ACC112 (cell line): Measurements from ENCODE around the gene SLC39A1.
"Not testable (repeated sequence)": the region's sequence is repeated elsewhere in the genome, so short reads cannot be mapped to it uniquely, and the experiment has no call there.

Experiments
- H2AFZ ChIP-seq: fragments of 200-600 bp; sonication (generic); one replicate; pipeline ENCODE4 v1.6.0; 2017; ENCODE audit warnings: antibody characterized with exemption, low read length; ENCODE audit not compliant: unreplicated experiment
- H3K27ac ChIP-seq: fragments of 200-600 bp; sonication (generic); 2 replicates; pipeline ENCODE4 v1.5.1; 2014; ENCODE audit warnings: low read depth, mild to moderate bottlenecking, antibody characterized with exemption, low read length, moderate library complexity
- H3K27me3 ChIP-seq: fragments of 200-600 bp; sonication (generic); 2 replicates; pipeline ENCODE4 v1.6.1; 2014; ENCODE audit warnings: mild to moderate bottlenecking, antibody characterized with exemption, low read length, moderate library complexity, mixed read lengths; ENCODE audit not compliant: insufficient read depth
- H3K36me3 ChIP-seq: fragments of 200-600 bp; sonication (generic); 2 replicates; pipeline ENCODE4 v1.6.1; 2016; ENCODE audit warnings: mild to moderate bottlenecking, antibody characterized with exemption, low read length, moderate library complexity, mixed read lengths; ENCODE audit not compliant: insufficient read depth
- H3K4me1 ChIP-seq: fragments of 200-600 bp; sonication (generic); one replicate; pipeline ENCODE4 v1.6.1; 2016; ENCODE audit warnings: low read length, mixed read lengths; ENCODE audit not compliant: insufficient read depth, unreplicated experiment, control insufficient read depth
- H3K4me3 ChIP-seq: fragments of 200-600 bp; sonication (generic); 2 replicates; pipeline ENCODE4 v1.5.1; 2014; ENCODE audit warnings: mild to moderate bottlenecking, low read depth, low read length
- H3K79me2 ChIP-seq: fragments of 200-600 bp; sonication (generic); one replicate; pipeline ENCODE4 v1.6.0; 2016; ENCODE audit warnings: low read length; ENCODE audit not compliant: control insufficient read depth, unreplicated experiment, insufficient read depth

Gene SLC39A1, protein sequence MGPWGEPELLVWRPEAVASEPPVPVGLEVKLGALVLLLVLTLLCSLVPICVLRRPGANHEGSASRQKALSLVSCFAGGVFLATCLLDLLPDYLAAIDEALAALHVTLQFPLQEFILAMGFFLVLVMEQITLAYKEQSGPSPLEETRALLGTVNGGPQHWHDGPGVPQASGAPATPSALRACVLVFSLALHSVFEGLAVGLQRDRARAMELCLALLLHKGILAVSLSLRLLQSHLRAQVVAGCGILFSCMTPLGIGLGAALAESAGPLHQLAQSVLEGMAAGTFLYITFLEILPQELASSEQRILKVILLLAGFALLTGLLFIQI

GRCh38 chr1:153963030-153963849 is at the start of gene SLC39A1:
Gene SLC39A1, minus strand, starts transcription at chr1:153963537. Its CDS starts 822 bp downstream, at chr1:153962715.
- Histone ChIP-seq H3K27me3 (no peaks in the 10 kb centered on the region), H3K4me1 (peaks cover 21% of the 10 kb centered on the region), H3K4me3 (peak within 1 kb of the TSS; percentile 89), H2AFZ (peak within 1 kb of the TSS; percentile 48), H3K36me3 (no peaks in the 10 kb centered on the region), H3K27ac (peak within 1 kb of the TSS; percentile 86), H3K79me2 (peaks cover 27% of the 10 kb centered on the region)

- H3K36me3 ChIP-seq, H2AFZ ChIP-seq, H3K79me2 ChIP-seq, H3K4me1 ChIP-seq, H3K27ac ChIP-seq, H3K27me3 ChIP-seq, H3K4me3 ChIP-seq: not testable (repeated sequence)
Observed at GRCh38 chr1:154012543-154012942, 49.2 kb upstream of the SLC39A1 start.

DNA sequence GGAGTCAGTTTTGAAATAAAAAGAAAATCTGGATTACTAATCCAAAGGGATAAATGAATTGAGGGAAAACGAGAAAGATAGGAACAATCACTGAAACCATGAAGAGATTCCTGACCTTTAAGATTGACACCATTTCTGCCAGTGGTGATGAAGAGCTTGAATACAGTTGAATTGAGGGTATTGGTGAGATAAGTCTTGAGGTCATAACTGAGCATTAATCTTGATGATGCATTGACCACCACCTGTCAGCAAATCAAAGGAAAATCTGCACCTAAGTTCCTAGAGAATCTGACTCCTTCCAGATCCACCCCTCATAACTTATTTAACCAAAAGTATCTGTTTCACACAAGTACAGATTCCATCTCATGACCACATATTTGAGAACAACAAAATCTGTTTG is 48.8 kb upstream of the SLC39A1 start:
- Histone ChIP-seq H3K36me3 (no peaks in the 10 kb centered on the region), H3K27me3 (no peaks in the 10 kb centered on the region), H3K79me2 (no peaks in the 10 kb centered on the region), H3K27ac (no peak overlapping the region), H3K4me3 (no peak overlapping the region), H2AFZ (no peak overlapping the region), H3K4me1 (peaks cover 6% of the 10 kb centered on the region)

- Histone ChIP-seq H2AFZ (no peak overlapping the region), H3K36me3 (no peaks in the 10 kb centered on the region), H3K79me2 (no peaks in the 10 kb centered on the region), H3K27ac (peak overlapping the region; percentile 60), H3K4me3 (no peak overlapping the region), H3K27me3 (no peaks in the 10 kb centered on the region), H3K4me1 (no peaks in the 10 kb centered on the region)
Observed at GRCh38 chr1:154006136-154006535, 42.8 kb upstream of the SLC39A1 start.

DNA sequence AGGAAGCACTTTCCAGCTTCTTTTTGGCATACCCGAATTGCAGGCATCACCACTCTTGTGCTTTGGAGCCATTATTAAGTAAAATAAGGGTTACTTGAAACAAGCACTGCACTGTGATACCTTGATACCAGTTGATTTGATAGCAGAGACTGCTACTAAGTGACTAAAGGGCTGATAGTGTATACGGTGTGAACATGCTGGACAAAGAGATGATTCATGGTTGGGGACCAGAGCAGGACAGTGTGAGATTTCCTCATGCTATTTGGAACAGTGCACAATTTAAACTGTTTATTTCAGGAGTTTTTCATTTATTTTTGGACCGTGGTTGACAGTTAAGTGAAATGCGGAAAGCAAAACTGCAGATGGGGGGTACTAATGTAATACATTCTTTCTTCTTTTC is 37.1 kb upstream of the SLC39A1 start:
- Histone ChIP-seq H3K27ac (no peak overlapping the region), H3K36me3 (0 out of 2 replicates have a peak, but pooled peaks cover 4% of the 10 kb centered on the region), H3K79me2 (no peaks in the 10 kb centered on the region), H2AFZ (no peak overlapping the region), H3K27me3 (no peaks in the 10 kb centered on the region), H3K4me1 (no peaks in the 10 kb centered on the region), H3K4me3 (no peak overlapping the region)

GRCh38 chr1:153996882-153997281 is 33.5 kb upstream of the SLC39A1 start:
- H3K4me3 ChIP-seq, H3K4me1 ChIP-seq, H3K27ac ChIP-seq, H3K79me2 ChIP-seq, H3K27me3 ChIP-seq, H2AFZ ChIP-seq: not testable (repeated sequence)
- peaks cover 20% of the 10 kb centered on the region for H3K36me3 ChIP-seq

- Histone ChIP-seq H3K36me3 (peaks cover 29% of the 10 kb centered on the region), H3K27me3 (no peaks in the 10 kb centered on the region), H3K4me3 (no peak overlapping the region), H3K27ac (no peak overlapping the region), H3K79me2 (peaks cover 21% of the 10 kb centered on the region), H2AFZ (no peak overlapping the region), H3K4me1 (peaks cover 12% of the 10 kb centered on the region)
Observed at GRCh38 chr1:153995640-153996039, 32.3 kb upstream of the SLC39A1 start.

DNA sequence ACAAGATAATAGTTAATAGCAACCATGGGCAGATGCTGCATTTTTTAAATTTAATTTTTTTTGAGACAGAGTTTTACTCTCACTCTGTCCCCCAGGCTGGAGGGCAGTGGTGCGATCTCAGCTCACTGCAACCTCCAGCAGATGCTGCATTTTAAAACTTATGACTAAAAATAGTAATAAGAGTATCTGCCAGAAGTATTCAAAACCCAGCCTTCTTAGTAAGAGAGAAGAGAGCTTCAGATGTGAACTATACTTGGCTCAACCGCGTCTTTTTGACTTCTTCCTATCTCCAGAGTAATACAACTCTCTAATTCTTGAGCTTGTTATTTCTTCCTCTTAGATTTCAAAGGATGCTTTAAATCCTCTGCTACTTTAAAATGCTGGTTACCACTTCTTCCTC is 31.9 kb upstream of the SLC39A1 start:
- H2AFZ ChIP-seq = no peak overlapping the region
- no peaks in the 10 kb centered on the region for H3K27me3 ChIP-seq
- H3K36me3 ChIP-seq = peaks cover 29% of the 10 kb centered on the region

GRCh38 chr1:153991806-153992205 is 28.5 kb upstream of the SLC39A1 start:
- Histone ChIP-seq H3K4me1 (peaks cover 17% of the 10 kb centered on the region), H3K27me3 (no peaks in the 10 kb centered on the region), H3K79me2 (peaks cover 22% of the 10 kb centered on the region), H2AFZ (no peak overlapping the region), H3K4me3 (peak overlapping the region; percentile 98), H3K36me3 (peaks cover 29% of the 10 kb centered on the region), H3K27ac (peak overlapping the region; percentile 79)

More for the DNA sequence above, 31.9 kb upstream of the SLC39A1 start:
- no peak overlapping the region for H3K4me3 ChIP-seq
- H3K27ac ChIP-seq = no peak overlapping the region
- H3K4me1 ChIP-seq = peaks cover 14% of the 10 kb centered on the region
- peaks cover 22% of the 10 kb centered on the region for H3K79me2 ChIP-seq

- Histone ChIP-seq H3K27ac (peak overlapping the region; percentile 79), H2AFZ (peak overlapping the region; percentile 2), H3K36me3 (peaks cover 29% of the 10 kb centered on the region), H3K4me3 (peak overlapping the region; percentile 98), H3K4me1 (peaks cover 20% of the 10 kb centered on the region), H3K27me3 (no peaks in the 10 kb centered on the region), H3K79me2 (peaks cover 22% of the 10 kb centered on the region)
Observed at GRCh38 chr1:153991151-153991630, 27.9 kb upstream of the SLC39A1 start.
